Activated B cell treated with CpG ODN at 0.5 μM for 24 hours (primary cell): ENCODE results near the gene DENND1C. TPM values are rescaled to one million over a fixed set of nuclear protein-coding genes. Genes with fewer than 3 reads are reported as not detected.
A peak's percentile ranks its signal among the peaks of the same experiment; 100 is the strongest.
"Not testable (repeated sequence)": the region's sequence is repeated elsewhere in the genome, so short reads cannot be mapped to it uniquely, and the experiment has no call there.

Experiments used
- ATAC-seq: fragments of 200-7000 bp; cut with Tn5 transposase; one replicate; pipeline ENCODE4 v1.10.0; 2021; ENCODE audit warnings: low read depth, mild to moderate bottlenecking, moderate library complexity
- CTCF ChIA-PET: fragments of 350-600 bp; sonication (Branson Sonifier 250); formaldehyde crosslinking; loops from one replicate; lab custom pipeline; 2021; ENCODE audit warnings: antibody characterized with exemption; lab: Charles Lee
- POLR2A ChIA-PET: fragments of 350-600 bp; sonication (Branson Sonifier 250); formaldehyde crosslinking; loops from one replicate; lab custom pipeline; 2021; ENCODE audit warnings: antibody characterized with exemption; lab: Charles Lee
- DNase-seq: peaks from one replicate; pipeline ENCODE4 v3.0.0; 2022
- H3K27ac Mint-ChIP-seq: one replicate; pipeline ENCODE4 v1.8.0; 2020; ENCODE audit warnings: mixed read lengths
- H3K27me3 Mint-ChIP-seq: one replicate; pipeline ENCODE4 v1.8.0; 2021; ENCODE audit warnings: mixed read lengths
- H3K36me3 Mint-ChIP-seq: one replicate; pipeline ENCODE4 v1.8.0; 2021; ENCODE audit warnings: low read depth, mixed read lengths
- H3K4me1 Mint-ChIP-seq: one replicate; pipeline ENCODE4 v1.8.0; 2021; ENCODE audit warnings: mixed read lengths
- H3K4me3 Mint-ChIP-seq: one replicate; pipeline ENCODE4 v1.8.0; 2020; ENCODE audit warnings: mild to moderate bottlenecking, mixed read lengths
- H3K9me3 Mint-ChIP-seq: one replicate; pipeline ENCODE4 v1.8.0; 2020; ENCODE audit warnings: mixed read lengths
- CTCF ChIP-seq: fragments of 200-600 bp; IDR thresholded peaks from one replicate; pipeline ENCODE4 v1.8.0; 2022; ENCODE audit warnings: antibody characterized with exemption, mild to moderate bottlenecking
- intact Hi-C: fragments of 100-400 bp; cut with micrococcal nuclease; formaldehyde crosslinking; loops from one replicate; pipeline ENCODE4 v1.15.1; 2024
- total RNA-seq: library from RNA; stranded (reverse); gene quantifications from 2 replicates; pipeline ENCODE4 v1.2.3, GENCODE V29; 2022

The DENND1C gene
- total RNA-seq, 1 donor from 2014 or later = 95.1 TPM

DNA sequence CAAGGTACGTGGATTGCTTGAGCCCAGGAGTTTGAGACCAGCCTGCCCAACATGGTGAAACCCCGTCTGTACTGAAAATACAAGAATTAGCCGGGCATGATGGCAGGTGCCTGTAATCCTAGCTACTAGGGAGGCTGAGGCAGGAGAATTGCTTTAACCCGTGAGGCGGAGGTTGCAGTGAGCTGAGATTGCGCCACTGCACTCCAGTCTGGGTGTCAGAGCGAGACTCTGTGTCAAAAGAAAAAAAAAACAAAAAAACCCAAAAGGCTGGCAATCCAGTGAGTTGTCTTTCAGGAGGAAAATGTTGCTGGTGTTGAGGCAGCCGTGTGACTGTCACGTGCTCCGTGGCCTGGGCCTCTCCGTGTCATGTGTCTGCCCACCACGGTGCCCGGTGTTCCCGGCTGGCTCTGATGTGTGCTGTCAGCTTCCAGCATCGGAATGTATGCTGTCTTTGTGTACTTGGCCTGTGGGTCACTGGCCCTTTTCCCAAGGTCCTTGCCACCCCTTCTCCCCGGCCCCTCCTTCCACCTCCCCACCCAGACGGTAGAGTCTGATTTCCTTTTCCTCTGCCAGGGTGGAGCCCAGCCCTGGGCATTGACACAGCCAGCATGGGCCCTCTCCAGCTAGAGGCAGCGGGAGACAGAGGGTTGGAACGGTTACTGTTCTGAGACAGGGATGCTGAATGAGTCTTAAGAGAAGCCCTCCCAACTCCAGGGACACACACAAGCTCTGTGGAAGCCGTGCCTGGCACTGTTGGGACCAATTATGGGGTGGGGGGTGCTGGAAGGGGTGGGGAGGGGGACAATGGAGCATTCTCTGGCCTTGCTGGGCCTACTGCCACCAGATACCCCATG is 27.8 kb upstream of the DENND1C start:
- Mint-ChIP-seq H3K27ac (no peak overlapping the region), H3K9me3 (no peaks in the 10 kb centered on the region), H3K4me1 (peaks cover 8% of the 10 kb centered on the region), H3K27me3 (no peaks in the 10 kb centered on the region), H3K36me3 (no peaks in the 10 kb centered on the region), H3K4me3 (no peak overlapping the region)
- intact Hi-C loops = no loop called here
- POLR2A ChIA-PET = no interaction called here
- ATAC-seq = no peak
- DNase-seq = no peak
- CTCF ChIA-PET = no interaction called here
- TF ChIP-seq CTCF = no peak

GRCh38 chr19:6508028-6508771 is 26.6 kb upstream of the DENND1C start:
- H3K4me3 Mint-ChIP-seq, ATAC-seq, H3K27ac Mint-ChIP-seq, CTCF ChIA-PET, H3K36me3 Mint-ChIP-seq, H3K9me3 Mint-ChIP-seq, POLR2A ChIA-PET, DNase-seq, H3K27me3 Mint-ChIP-seq, intact Hi-C loops: not testable (repeated sequence)
- peaks cover 11% of the 10 kb centered on the region for H3K4me1 Mint-ChIP-seq

DNA sequence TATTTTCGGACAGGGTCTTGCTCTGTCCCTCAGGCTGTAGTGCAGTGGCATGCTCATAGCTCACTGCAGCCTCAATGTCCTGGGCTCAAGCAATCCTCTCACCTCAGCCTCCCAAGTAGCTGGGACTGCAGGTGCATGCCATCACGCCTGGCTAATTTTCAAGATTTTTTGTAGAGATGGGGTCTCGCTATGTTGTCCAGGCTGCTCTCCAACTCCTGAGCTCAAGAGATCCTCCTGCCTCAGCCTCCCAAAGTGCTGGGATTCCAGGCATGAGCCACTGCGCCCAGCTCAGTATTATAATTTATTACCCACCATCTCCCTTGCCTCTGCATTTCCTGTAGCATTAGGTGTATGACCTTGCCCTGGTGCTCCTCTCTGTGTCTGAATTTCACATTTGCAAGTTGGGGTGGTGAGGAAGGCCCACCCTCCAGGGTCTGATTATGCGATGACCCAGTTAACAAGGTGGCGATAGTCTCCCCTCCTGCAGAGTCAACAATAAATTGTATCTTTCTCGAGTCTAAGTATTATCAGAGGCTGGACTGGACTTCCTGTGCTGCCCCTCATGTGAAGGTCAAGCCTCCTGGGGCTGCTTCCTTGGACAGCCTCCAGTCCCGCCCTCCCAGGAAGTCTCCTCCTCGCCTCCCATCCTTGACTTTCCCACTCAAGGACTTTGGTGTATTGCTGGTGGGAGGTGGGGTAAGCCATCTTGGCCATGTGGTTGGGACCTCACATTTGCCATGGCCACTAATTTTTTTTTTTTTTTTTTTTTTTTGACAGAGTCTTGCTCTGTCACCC is 22.0 kb upstream of the DENND1C start:
- intact Hi-C loops = loop anchor here (1.0 to 5.0 kb wide), 4 partner anchors 21 to 359 kb away; partner anchors contain the start of gene GTF2F1
- no peak for ATAC-seq
- Mint-ChIP-seq H3K4me3 (peak overlapping the region; percentile 51), H3K36me3 (no peaks in the 10 kb centered on the region), H3K27me3 (peaks cover 4% of the 10 kb centered on the region), H3K4me1 (peaks cover 23% of the 10 kb centered on the region), H3K9me3 (no peaks in the 10 kb centered on the region), H3K27ac (no peak overlapping the region)
- ChIA-PET CTCF (interaction anchor here (0.5 to 2.2 kb wide), 3 partner anchors 67 to 377 kb away, joined by 3 to 6 read pairs (median 4); no protein-coding TSS in a partner anchor), POLR2A (interaction anchor here (0.6 to 1.1 kb wide), 4 partner anchors 22 to 299 kb away, joined by 3 to 5 read pairs (median 4); partner anchors contain the start of gene DENND1C)
- DNase-seq = no peak
- TF ChIP-seq CTCF = no peak

DNA sequence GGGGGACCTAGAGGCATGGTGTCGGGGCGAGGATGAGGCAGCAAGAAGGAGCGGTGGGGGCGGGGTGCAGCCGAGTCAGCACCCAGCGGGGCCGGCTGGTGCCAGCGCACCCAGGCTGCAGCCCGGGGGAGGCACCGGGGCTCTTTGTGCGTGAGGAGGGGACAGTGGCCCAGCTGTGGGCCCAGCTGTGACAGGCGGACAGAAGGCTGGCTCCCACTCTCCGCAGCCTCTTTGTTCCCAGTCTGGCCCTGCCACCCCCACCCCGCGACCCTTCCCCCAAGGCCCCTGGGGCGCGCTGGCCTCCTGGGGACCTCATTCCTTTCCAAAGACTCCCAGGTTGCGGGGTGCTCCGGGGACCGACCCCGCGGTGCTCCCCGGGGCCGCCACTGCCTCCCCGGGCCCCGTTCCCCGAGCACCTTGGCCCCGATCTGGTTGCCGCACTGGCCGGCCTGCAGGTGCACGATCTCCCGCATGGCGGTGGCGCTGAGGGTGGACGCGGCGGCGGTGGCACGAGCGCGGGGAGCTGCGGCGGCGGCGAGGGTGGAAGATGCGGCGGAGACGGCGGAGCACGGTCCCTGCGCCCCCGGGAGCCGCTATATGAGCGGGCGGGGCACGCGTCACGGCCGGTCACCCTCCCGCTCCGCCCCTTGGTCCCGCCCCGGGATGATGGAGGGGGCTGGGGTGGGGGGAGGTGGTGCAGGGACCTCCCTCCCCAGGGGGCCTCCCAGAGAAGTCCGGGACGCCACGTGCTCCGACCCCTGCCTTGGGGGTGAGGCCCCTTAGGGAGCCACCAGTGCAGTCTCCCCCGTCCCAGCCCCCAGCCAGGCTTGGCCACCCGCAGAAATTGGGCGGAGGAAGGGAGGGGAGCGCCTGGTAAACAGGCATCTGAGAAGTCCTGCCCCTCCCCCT is 20.4 kb upstream of the DENND1C start, which contains the start of gene TUBB4A:
TSS of gene TUBB4A (minus strand) at position 570 of the 909 bp plus-strand sequence. CDS start at position 473, 97 bp downstream.
- Mint-ChIP-seq H3K27me3 (peaks cover 4% of the 10 kb centered on the region), H3K36me3 (no peaks in the 10 kb centered on the region), H3K27ac (no peak within 1 kb of the TSS), H3K4me1 (peaks cover 23% of the 10 kb centered on the region), H3K9me3 (no peaks in the 10 kb centered on the region), H3K4me3 (peak within 1 kb of the TSS; percentile 87)
- DNase-seq = peak; percentile 65
- TF ChIP-seq CTCF = no peak
- peak; percentile 78 for ATAC-seq
- CTCF ChIA-PET = interaction anchor here (1.3 kb wide), 1 partner anchor 15 kb away, joined by 5 read pairs; no protein-coding TSS in a partner anchor
- intact Hi-C loops = loop anchor here (1.0 to 5.0 kb wide), 3 partner anchors 42 to 360 kb away; no protein-coding TSS in a partner anchor
- POLR2A ChIA-PET = interaction anchor here (1.0 kb wide), 1 partner anchor 20 kb away, joined by 4 read pairs; the partner anchor contains the start of gene DENND1C
